ENCODE results near the gene TREH. TPM values are rescaled to one million over a fixed set of nuclear protein-coding genes. Genes with fewer than 3 reads are reported as not detected.
A peak's percentile ranks its signal among the peaks of the same experiment; 100 is the strongest.
"Not testable (repeated sequence)": the region's sequence is repeated elsewhere in the genome, so short reads cannot be mapped to it uniquely, and the experiment has no call there.

TREH gene
- total RNA-seq, 1 experiment from 2014 or later = not detected

- no peak for DNase-seq (ENCODE audit: low spot score)
These were observed 67.1 kb downstream of the TREH start for GRCh38 chr11:118612378-118612777.

- not testable (repeated sequence) for DNase-seq (ENCODE audit: low spot score)
These were observed 68.0 kb downstream of the TREH start for GRCh38 chr11:118611433-118611795.

- no peak for DNase-seq (ENCODE audit: low spot score)
These were observed 68.5 kb downstream of the TREH start for GRCh38 chr11:118610773-118611432.

GRCh38 chr11:118610225-118610772, 69.2 kb downstream of the TREH start:
- no peak for DNase-seq (ENCODE audit: low spot score)

GRCh38 chr11:118609380-118610224, 69.8 kb downstream of the TREH start:
- DNase-seq (ENCODE audit: low spot score) = no peak

GRCh38 chr11:118608360-118609227, 70.9 kb downstream of the TREH start:
- DNase-seq (ENCODE audit: low spot score) = peak; percentile 42

GRCh38 chr11:118607401-118608359, 71.8 kb downstream of the TREH start, which contains the start of gene PHLDB1:
Gene PHLDB1 (plus strand): TSS chr11:118607615. CDS start chr11:118613837, 6,222 bp downstream.
- peak; percentile 52 for DNase-seq (ENCODE audit: low spot score)

Other genes starting within 250 kb of the TREH start
- gene KMT2A, start 243.2 kb downstream of the TREH start, total RNA-seq (2014; rRNA removed; shearing (Covaris generic)) = 11.9 and 15.2 TPM in 2 replicates
- gene TTC36, start 152.2 kb downstream of the TREH start, total RNA-seq (2014; rRNA removed; shearing (Covaris generic)) = 0.19 TPM in 1 of 2 replicates, not detected in the other
- gene TMEM25, start 148.5 kb downstream of the TREH start, total RNA-seq (2014; rRNA removed; shearing (Covaris generic)) = 8.9 and 13.8 TPM in 2 replicates
- gene IFT46, start 113.7 kb downstream of the TREH start, total RNA-seq (2014; rRNA removed; shearing (Covaris generic)) = 48.3 and 61.1 TPM in 2 replicates
- gene ARCN1, start 107.2 kb downstream of the TREH start, total RNA-seq (2014; rRNA removed; shearing (Covaris generic)) = 126 and 172 TPM in 2 replicates
- gene PHLDB1, start 72.0 kb downstream of the TREH start, total RNA-seq (2014; rRNA removed; shearing (Covaris generic)) = 29.6 and 40.0 TPM in 2 replicates
- gene DDX6, start 111.5 kb upstream of the TREH start, total RNA-seq (2014; rRNA removed; shearing (Covaris generic)) = 60.1 and 67.0 TPM in 2 replicates
- gene CXCR5, start 204.2 kb upstream of the TREH start, total RNA-seq (2014; rRNA removed; shearing (Covaris generic)) = not detected in 2 replicates
- gene BCL9L, start 246.3 kb upstream of the TREH start, total RNA-seq (2014; rRNA removed; shearing (Covaris generic)) = 3.3 and 7.5 TPM in 2 replicates

Data from H4 (cell line).